Astrocyte (in vitro differentiated cells and primary cell): ENCODE results near the gene TAGLN3. TPM values are rescaled to one million over a fixed set of nuclear protein-coding genes. Genes with fewer than 3 reads are reported as not detected.

ENCODE experiments used
- DNase-seq: peaks from one replicate; pipeline ENCODE4 v3.0.0-alpha.2; 2010; ENCODE audit warnings: low read depth
- FAIRE-seq: peaks from 2 replicates; lab custom pipeline; 2011; peaks lifted over from hg19 to GRCh38; lab: Jason Lieb, UNC
- H2AFZ ChIP-seq: 2 replicates; pipeline ENCODE4 v1.6.0; 2012; ENCODE audit warnings: low read depth, low read length, inconsistent platforms
- H3K27ac ChIP-seq: 2 replicates; pipeline ENCODE4 v1.5.1; 2011; ENCODE audit warnings: low read depth, low read length, inconsistent platforms
- H3K27me3 ChIP-seq: 2 replicates; pipeline ENCODE4 v1.6.0; 2011; ENCODE audit warnings: low read length, inconsistent platforms; ENCODE audit not compliant: insufficient read depth
- H3K36me3 ChIP-seq: 2 replicates; pipeline ENCODE4 v1.5.1; 2011; ENCODE audit warnings: low read length, inconsistent platforms; ENCODE audit not compliant: insufficient read depth
- H3K4me1 ChIP-seq: 2 replicates; pipeline ENCODE4 v1.5.1; 2011; ENCODE audit warnings: low read length, inconsistent platforms; ENCODE audit not compliant: insufficient read depth
- H3K4me2 ChIP-seq: 2 replicates; pipeline ENCODE4 v1.6.0; 2012; ENCODE audit warnings: low read length, inconsistent platforms
- H3K4me3 ChIP-seq: 2 replicates; pipeline ENCODE4 v1.5.1; 2011; ENCODE audit warnings: low read depth, mild to moderate bottlenecking, low read length, inconsistent platforms; ENCODE audit not compliant: insufficient read depth
- H3K79me2 ChIP-seq: 2 replicates; pipeline ENCODE4 v1.6.0; 2012; ENCODE audit warnings: mild to moderate bottlenecking, low read length, inconsistent platforms; ENCODE audit not compliant: insufficient read depth
- H3K9ac ChIP-seq: 2 replicates; pipeline ENCODE4 v1.6.0; 2012; ENCODE audit warnings: mild to moderate bottlenecking, low read length, inconsistent platforms
- H3K9me3 ChIP-seq: 2 replicates; pipeline ENCODE4 v1.5.1; 2012; ENCODE audit warnings: low read depth, mild to moderate bottlenecking, low read length, inconsistent platforms; ENCODE audit not compliant: insufficient read depth
- H4K20me1 ChIP-seq: 2 replicates; pipeline ENCODE4 v1.6.0; 2012; ENCODE audit warnings: low read length, inconsistent platforms; ENCODE audit not compliant: insufficient read depth
- H3K27ac Mint-ChIP-seq: one replicate; pipeline ENCODE4 v1.8.0; 2021; ENCODE audit warnings: mild to moderate bottlenecking, mixed read lengths; ENCODE audit not compliant: unreplicated experiment
- H3K27me3 Mint-ChIP-seq: one replicate; pipeline ENCODE4 v1.8.0; 2021; ENCODE audit warnings: low read depth, mixed read lengths; ENCODE audit not compliant: unreplicated experiment
- H3K36me3 Mint-ChIP-seq: one replicate; pipeline ENCODE4 v1.8.0; 2021; ENCODE audit warnings: low read depth, mixed read lengths; ENCODE audit not compliant: unreplicated experiment
- H3K4me1 Mint-ChIP-seq: one replicate; pipeline ENCODE4 v1.8.0; 2021; ENCODE audit warnings: low read depth, mixed read lengths; ENCODE audit not compliant: unreplicated experiment
- H3K4me3 Mint-ChIP-seq: one replicate; pipeline ENCODE4 v1.8.0; 2021; ENCODE audit warnings: mild to moderate bottlenecking, moderate library complexity, mixed read lengths; ENCODE audit not compliant: unreplicated experiment
- H3K9me3 Mint-ChIP-seq: one replicate; pipeline ENCODE4 v1.8.0; 2021; ENCODE audit warnings: mild to moderate bottlenecking, mixed read lengths; ENCODE audit not compliant: unreplicated experiment
- CTCF ChIP-seq: IDR thresholded peaks from 2 replicates; pipeline ENCODE4 v1.5.1; 2011; ENCODE audit warnings: low read depth, mild to moderate bottlenecking, inconsistent platforms, low read length, moderate library complexity; ENCODE audit not compliant: insufficient read depth
- EZH2 ChIP-seq: IDR thresholded peaks from 2 replicates; pipeline ENCODE4 v1.6.1; 2012; ENCODE audit warnings: mild to moderate bottlenecking, low read length, inconsistent platforms; ENCODE audit not compliant: insufficient read depth
- total RNA-seq: library from RNA; stranded (reverse); gene quantifications from 2 replicates; pipeline ENCODE4 v1.2.1, GENCODE V29; 2021

TAGLN3 gene
- total RNA-seq, 1 donor from 2014 or later: 8.7 TPM

DNA sequence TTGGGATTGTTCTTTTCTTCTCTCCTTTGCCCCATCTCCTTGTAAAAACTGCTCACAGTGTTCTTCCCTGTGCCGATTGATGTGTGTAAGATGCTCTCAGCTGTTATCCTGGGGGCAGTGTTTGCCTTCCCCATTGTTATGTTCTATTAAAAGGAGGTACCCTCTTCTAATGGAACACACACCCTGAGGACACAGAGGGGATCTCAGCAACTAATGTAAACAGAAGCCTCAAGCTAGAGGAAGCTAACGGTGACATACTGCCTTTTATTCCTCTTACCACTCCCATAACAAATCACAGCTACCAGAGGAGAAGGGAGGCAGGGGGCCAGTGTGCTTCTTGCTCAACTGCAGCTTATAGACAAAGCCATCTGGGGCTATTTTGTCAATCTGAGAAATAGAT is 2.2 kb downstream of the TAGLN3 start:
- no peaks in the 10 kb centered on the region for H3K36me3 Mint-ChIP-seq
- H3K27ac ChIP-seq: peak overlapping the region; percentile 52
- H3K9ac ChIP-seq: peak overlapping the region; percentile 82
- H3K4me3 Mint-ChIP-seq: no peak overlapping the region
- H3K79me2 ChIP-seq: peaks cover 32% of the 10 kb centered on the region
- DNase-seq: no peak
- no peaks in the 10 kb centered on the region for H3K27me3 ChIP-seq
- TF ChIP-seq CTCF (no peak), EZH2 (no peak)
- no peaks in the 10 kb centered on the region for H3K9me3 ChIP-seq
- peak overlapping the region; percentile 88 for H3K4me3 ChIP-seq
- H4K20me1 ChIP-seq: no peaks in the 10 kb centered on the region
- H3K27ac Mint-ChIP-seq: peak overlapping the region; percentile 41
- no peaks in the 10 kb centered on the region for H3K27me3 Mint-ChIP-seq
- FAIRE-seq: no peak
- H3K4me2 ChIP-seq: peak overlapping the region; percentile 99
- H2AFZ ChIP-seq: peak overlapping the region; percentile 53
- H3K36me3 ChIP-seq: peaks cover 4% of the 10 kb centered on the region
- H3K4me1 Mint-ChIP-seq: peaks cover 54% of the 10 kb centered on the region
- H3K4me1 ChIP-seq: peaks cover 47% of the 10 kb centered on the region
- H3K9me3 Mint-ChIP-seq: no peaks in the 10 kb centered on the region

- no peak overlapping the region for H3K27ac Mint-ChIP-seq
- no peak for DNase-seq
- Histone ChIP-seq H3K27me3 (no peaks in the 10 kb centered on the region), H4K20me1 (no peaks in the 10 kb centered on the region), H3K4me3 (peak overlapping the region; percentile 88), H3K27ac (no peak overlapping the region), H3K36me3 (peaks cover 4% of the 10 kb centered on the region), H2AFZ (no peak overlapping the region), H3K9me3 (no peaks in the 10 kb centered on the region), H3K4me2 (peak overlapping the region; percentile 99), H3K9ac (no peak overlapping the region), H3K4me1 (peaks cover 47% of the 10 kb centered on the region), H3K79me2 (peaks cover 32% of the 10 kb centered on the region)
- H3K4me1 Mint-ChIP-seq: peaks cover 54% of the 10 kb centered on the region
- H3K4me3 Mint-ChIP-seq: no peak overlapping the region
- H3K9me3 Mint-ChIP-seq: no peaks in the 10 kb centered on the region
- no peak for FAIRE-seq
- H3K27me3 Mint-ChIP-seq: no peaks in the 10 kb centered on the region
- TF ChIP-seq CTCF (no peak), EZH2 (no peak)
- H3K36me3 Mint-ChIP-seq: no peaks in the 10 kb centered on the region
Measured at GRCh38 chr3:112001526-112001925, 2.8 kb downstream of the TAGLN3 start.

GRCh38 chr3:112002096-112002971 is 3.6 kb downstream of the TAGLN3 start:
- H3K79me2 ChIP-seq: peaks cover 32% of the 10 kb centered on the region
- H3K4me3 Mint-ChIP-seq: peak overlapping the region; percentile 13
- FAIRE-seq (no peak), DNase-seq (peak; percentile 60)
- no peaks in the 10 kb centered on the region for H3K9me3 Mint-ChIP-seq
- peaks cover 4% of the 10 kb centered on the region for H3K36me3 ChIP-seq
- TF ChIP-seq CTCF: no peak
- TF ChIP-seq EZH2: no peak
- H3K4me1 ChIP-seq: peaks cover 47% of the 10 kb centered on the region
- H2AFZ ChIP-seq: no peak overlapping the region
- no peaks in the 10 kb centered on the region for H4K20me1 ChIP-seq
- H3K9ac ChIP-seq: no peak overlapping the region
- H3K27ac ChIP-seq: peak overlapping the region; percentile 60
- H3K27ac Mint-ChIP-seq: peak overlapping the region; percentile 13
- H3K4me3 ChIP-seq: no peak overlapping the region
- no peaks in the 10 kb centered on the region for H3K36me3 Mint-ChIP-seq
- H3K4me2 ChIP-seq: peak overlapping the region; percentile 99
- H3K27me3 Mint-ChIP-seq: no peaks in the 10 kb centered on the region
- H3K27me3 ChIP-seq: no peaks in the 10 kb centered on the region
- peaks cover 54% of the 10 kb centered on the region for H3K4me1 Mint-ChIP-seq
- no peaks in the 10 kb centered on the region for H3K9me3 ChIP-seq
